Trophoblast cell (in vitro differentiated cells and primary cell): ENCODE data around the gene ZNF423.

Source experiments
- DNase-seq, 2 donors: peaks; one replicate each; pipeline ENCODE4 v3.0.0-alpha.2; 2016
- H2AFZ ChIP-seq: 2 replicates; pipeline ENCODE4 v1.6.1; 2013; ENCODE audit warnings: low read length, moderate library complexity, mild to moderate bottlenecking; ENCODE audit not compliant: insufficient read depth, poor library complexity
- H2AK5ac ChIP-seq: 2 replicates; pipeline ENCODE4 v1.6.1; 2013; ENCODE audit warnings: mild to moderate bottlenecking, low read length
- H2BK120ac ChIP-seq: 2 replicates; pipeline ENCODE4 v1.6.1; 2013; ENCODE audit warnings: low read length, mild to moderate bottlenecking, moderate library complexity; ENCODE audit not compliant: insufficient read depth, poor library complexity
- H2BK12ac ChIP-seq: 2 replicates; pipeline ENCODE4 v1.6.1; 2013; ENCODE audit warnings: mild to moderate bottlenecking, low read length, moderate library complexity
- H2BK5ac ChIP-seq: 2 replicates; pipeline ENCODE4 v1.6.1; 2013; ENCODE audit warnings: low read length, low read depth, moderate library complexity, mild to moderate bottlenecking; ENCODE audit not compliant: poor library complexity
- H3K14ac ChIP-seq: 2 replicates; pipeline ENCODE4 v1.6.1; 2013; ENCODE audit warnings: mild to moderate bottlenecking, low read length
- H3K18ac ChIP-seq: 2 replicates; pipeline ENCODE4 v1.6.1; 2013; ENCODE audit warnings: mild to moderate bottlenecking, low read length
- H3K23ac ChIP-seq: 2 replicates; pipeline ENCODE4 v1.6.1; 2013; ENCODE audit warnings: low read length
- H3K27ac ChIP-seq: 2 replicates; pipeline ENCODE4 v1.5.1; 2013; ENCODE audit warnings: low read depth, mild to moderate bottlenecking, inconsistent platforms, low read length, moderate library complexity
- H3K27me3 ChIP-seq: 2 replicates; pipeline ENCODE4 v1.6.1; 2013; ENCODE audit warnings: inconsistent platforms, mild to moderate bottlenecking, low read length, moderate library complexity; ENCODE audit not compliant: insufficient read depth
- H3K36me3 ChIP-seq, 2 experiments: 1 replicate in 1 of 2; 2 replicates in 1 of 2; pipeline ENCODE4 v1.6.1; 2013; ENCODE audit warnings: low read length in 2 of 2, mild to moderate bottlenecking in 2 of 2, moderate library complexity in 1 of 2; ENCODE audit not compliant: insufficient read depth in 2 of 2, control insufficient read depth in 1 of 2
- H3K4ac ChIP-seq: 2 replicates; pipeline ENCODE4 v1.6.1; 2013; ENCODE audit warnings: low read depth, mild to moderate bottlenecking, low read length, moderate library complexity
- H3K4me1 ChIP-seq, 2 experiments: 1 replicate in 1 of 2; 2 replicates in 1 of 2; pipeline ENCODE4 v1.6.1; 2013; ENCODE audit warnings: low read length in 2 of 2, mild to moderate bottlenecking in 2 of 2, moderate library complexity in 1 of 2; ENCODE audit not compliant: insufficient read depth in 2 of 2, control insufficient read depth in 1 of 2
- H3K4me2 ChIP-seq: 2 replicates; pipeline ENCODE4 v1.6.1; 2013; ENCODE audit warnings: inconsistent platforms, mild to moderate bottlenecking, low read length, moderate library complexity
- H3K4me3 ChIP-seq: 2 replicates; pipeline ENCODE4 v1.5.1; 2013; ENCODE audit warnings: mild to moderate bottlenecking, low read depth, low read length, inconsistent platforms
- H3K79me1 ChIP-seq: one replicate; pipeline ENCODE4 v1.6.1; 2013; ENCODE audit warnings: low read length
- H3K79me2 ChIP-seq: 2 replicates; pipeline ENCODE4 v1.6.1; 2013; ENCODE audit warnings: low read length, mild to moderate bottlenecking; ENCODE audit not compliant: control insufficient read depth, insufficient read depth, poor library complexity
- H3K9ac ChIP-seq: 2 replicates; pipeline ENCODE4 v1.6.1; 2013; ENCODE audit warnings: mild to moderate bottlenecking, low read length
- H3K9me3 ChIP-seq: 2 replicates; pipeline ENCODE4 v1.6.1; 2013; ENCODE audit warnings: low read depth, mild to moderate bottlenecking, control low read depth, inconsistent platforms, low read length; ENCODE audit not compliant: insufficient read depth
- H4K12ac ChIP-seq: 2 replicates; pipeline ENCODE4 v1.6.1; 2013; ENCODE audit warnings: low read depth, mild to moderate bottlenecking, low read length, moderate library complexity
- H4K8ac ChIP-seq: 2 replicates; pipeline ENCODE4 v1.6.1; 2013; ENCODE audit warnings: low read depth, mild to moderate bottlenecking, low read length, moderate library complexity
- H4K91ac ChIP-seq: one replicate; pipeline ENCODE4 v1.6.1; 2013; ENCODE audit warnings: low read depth, mild to moderate bottlenecking, low read length, moderate library complexity
- WGBS: extraction: QIAGEN DNeasy Blood & Tissue Kit; methylation state at CpG from one replicate; pipeline ENCODE4 v1.1.7; 2013; ENCODE audit warnings: missing lambda C conversion rate; ENCODE audit not compliant: insufficient read length, insufficient coverage; ENCODE audit errors: extremely low coverage; 5-methylcytosine and 5-hydroxymethylcytosine counted together

Gene ZNF423

DNA sequence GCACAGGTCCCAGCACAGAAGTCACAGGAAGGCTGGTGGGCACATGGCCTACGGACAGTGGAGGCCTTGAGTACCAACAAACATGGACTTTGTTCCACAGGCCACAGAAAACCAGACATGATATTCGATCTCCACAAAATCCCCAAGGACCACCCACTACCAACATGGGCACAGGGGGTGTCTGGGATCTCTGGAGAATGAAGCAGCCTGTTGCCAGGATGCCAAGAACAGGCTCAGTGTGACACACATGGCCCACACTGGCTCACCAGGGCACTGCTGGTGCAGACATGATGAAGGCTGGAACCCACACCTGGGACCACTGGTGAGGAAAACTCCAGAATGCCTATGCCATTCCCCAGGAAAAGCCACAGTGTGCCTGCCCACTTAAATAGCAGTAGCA lies 362.1 kb downstream of the ZNF423 start:
- no peak for DNase-seq

DNA sequence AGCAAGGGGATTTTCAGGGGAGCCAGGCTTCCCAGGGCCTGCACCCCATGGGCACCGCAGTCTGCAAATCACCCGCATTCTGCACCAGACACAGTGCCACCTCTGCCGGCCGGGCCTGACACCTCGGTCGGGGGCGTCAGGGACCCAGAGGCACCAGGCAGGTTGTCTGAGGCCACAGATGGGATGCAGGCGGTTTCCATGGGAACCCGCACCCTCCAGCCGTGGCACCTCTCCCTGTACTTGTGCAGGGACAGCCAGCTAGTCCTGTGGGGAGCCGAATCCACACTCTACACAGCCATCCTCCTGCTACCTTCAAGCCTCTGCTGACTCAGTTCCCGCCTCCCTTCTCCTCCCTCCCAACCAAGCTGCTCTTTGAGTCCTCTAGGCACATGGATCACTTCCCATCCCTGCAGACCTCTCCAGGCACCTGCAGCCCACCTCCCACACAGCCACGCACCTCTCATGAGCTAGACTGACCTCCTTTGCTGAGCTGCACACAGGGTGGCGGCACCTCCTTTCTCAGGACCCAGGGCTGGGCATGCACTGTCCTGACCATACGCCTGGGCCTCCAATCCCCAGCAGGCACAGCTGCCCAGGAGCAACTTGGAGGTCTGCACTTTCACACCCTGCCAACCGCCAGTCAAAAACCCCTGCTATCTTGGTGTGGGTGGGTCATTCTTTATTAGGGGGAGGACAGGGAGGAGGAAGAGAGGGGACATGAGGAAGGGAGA lies 362.9 kb downstream of the ZNF423 start:
- no peak for DNase-seq
- H3K23ac ChIP-seq, result no peak overlapping the region
- H2AFZ ChIP-seq, result no peak overlapping the region
- no peak overlapping the region for H3K4me2 ChIP-seq
- H2BK5ac ChIP-seq, result no peak overlapping the region
- no peak overlapping the region for H3K9ac ChIP-seq
- H3K4ac ChIP-seq, result no peak overlapping the region
- H4K91ac ChIP-seq, result no peak overlapping the region
- no peaks in the 10 kb centered on the region for H3K79me1 ChIP-seq
- H2AK5ac ChIP-seq, result no peak overlapping the region
- H2BK120ac ChIP-seq, result no peak overlapping the region
- no CpG with 5 or more reads among the region's 16 CpGs for WGBS
- no peak overlapping the region for H3K18ac ChIP-seq
- no peak overlapping the region for H3K4me3 ChIP-seq
- no peak overlapping the region for H3K27ac ChIP-seq
- H3K4me1 ChIP-seq, result peaks cover 0 to 8% of the 10 kb centered on the region in 2 experiments
- no peaks in the 10 kb centered on the region for H3K27me3 ChIP-seq
- H2BK12ac ChIP-seq, result no peak overlapping the region
- no peaks in the 10 kb centered on the region for H3K36me3 ChIP-seq
- H4K8ac ChIP-seq, result no peak overlapping the region
- H3K14ac ChIP-seq, result no peak overlapping the region
- H3K9me3 ChIP-seq, result peaks cover 3% of the 10 kb centered on the region
- no peaks in the 10 kb centered on the region for H3K79me2 ChIP-seq
- H4K12ac ChIP-seq, result no peak overlapping the region

More for the DNA sequence above, 362.1 kb downstream of the ZNF423 start:
- Histone ChIP-seq H2BK12ac (no peak overlapping the region), H3K36me3 (no peaks in the 10 kb centered on the region), H3K23ac (no peak overlapping the region), H3K4me2 (no peak overlapping the region), H3K9ac (no peak overlapping the region), H2BK5ac (no peak overlapping the region), H3K27me3 (no peaks in the 10 kb centered on the region), H2AK5ac (no peak overlapping the region), H3K18ac (no peak overlapping the region), H3K9me3 (peaks cover 3% of the 10 kb centered on the region), H3K4me3 (peak overlapping the region; percentile 20), H3K14ac (no peak overlapping the region), H3K79me1 (no peaks in the 10 kb centered on the region), H2BK120ac (no peak overlapping the region), H2AFZ (no peak overlapping the region), H4K8ac (no peak overlapping the region), H3K79me2 (no peaks in the 10 kb centered on the region), H3K4me1 (peaks cover 0 to 8% of the 10 kb centered on the region in 2 experiments), H4K91ac (no peak overlapping the region), H3K27ac (no peak overlapping the region), H4K12ac (no peak overlapping the region), H3K4ac (no peak overlapping the region)
- WGBS, result no CpG with 5 or more reads among the region's 2 CpGs

DNA sequence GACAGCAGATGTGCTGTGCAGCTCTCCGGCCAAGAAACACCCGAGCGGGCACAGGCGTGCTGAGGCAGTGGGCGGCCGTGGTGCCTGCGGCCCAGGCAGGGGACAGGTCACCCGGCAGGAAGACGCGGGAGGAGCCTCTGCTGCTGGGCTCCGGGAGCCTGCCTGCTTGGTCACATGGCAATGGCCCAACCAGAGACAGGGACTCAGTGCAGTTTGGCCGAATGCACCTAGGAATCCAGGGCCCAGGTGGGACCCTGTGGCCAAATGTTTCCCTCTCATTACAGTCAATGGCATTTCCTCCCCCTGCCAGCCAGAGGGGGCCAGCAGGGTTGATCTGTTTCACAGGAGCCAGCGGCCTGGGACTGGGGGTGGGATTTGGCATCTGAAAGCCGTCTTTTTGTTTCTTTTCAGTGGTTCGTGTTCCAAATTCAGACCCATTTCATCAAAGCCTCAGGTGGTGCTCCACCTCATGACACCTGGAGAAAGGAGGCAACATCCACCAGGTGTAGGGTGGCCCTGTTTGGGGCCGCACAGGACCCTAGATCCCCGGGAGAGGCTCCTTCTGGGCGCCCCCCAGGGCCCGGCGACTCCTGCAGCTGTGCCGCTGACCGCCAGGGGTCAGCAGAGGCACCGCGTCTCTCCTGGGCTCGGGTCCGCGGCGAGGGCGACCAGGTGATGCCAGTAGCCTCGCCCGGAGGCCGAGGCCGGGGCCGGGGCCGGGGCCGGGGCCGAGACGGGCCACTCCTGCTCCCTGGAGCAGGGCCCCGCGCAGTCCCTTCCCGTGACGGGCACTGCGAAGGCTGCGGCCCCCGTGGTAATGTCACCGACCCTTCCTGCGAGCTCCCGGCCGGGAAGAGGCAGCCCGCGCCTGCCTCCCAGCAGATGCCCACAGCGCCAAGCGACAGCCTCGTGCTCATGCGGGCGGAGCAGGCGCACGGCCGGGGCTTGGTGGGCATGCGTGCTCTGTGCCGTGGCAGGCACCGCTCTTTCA lies 363.8 kb downstream of the ZNF423 start:
- DNase-seq, result peak; percentile 56 to 70
- H3K4me3 ChIP-seq, result no peak overlapping the region
- no peak overlapping the region for H4K8ac ChIP-seq
- no peak overlapping the region for H3K14ac ChIP-seq
- H2BK5ac ChIP-seq, result no peak overlapping the region
- H4K91ac ChIP-seq, result no peak overlapping the region
- H3K9me3 ChIP-seq, result peaks cover 3% of the 10 kb centered on the region
- H2AK5ac ChIP-seq, result no peak overlapping the region
- no CpG with 5 or more reads among the region's 62 CpGs for WGBS
- no peak overlapping the region for H3K4ac ChIP-seq
- H3K27me3 ChIP-seq, result no peaks in the 10 kb centered on the region
- no peak overlapping the region for H3K9ac ChIP-seq
- H3K36me3 ChIP-seq, result no peaks in the 10 kb centered on the region
- no peaks in the 10 kb centered on the region for H3K79me1 ChIP-seq
- H4K12ac ChIP-seq, result no peak overlapping the region
- H2BK120ac ChIP-seq, result no peak overlapping the region
- H3K27ac ChIP-seq, result no peak overlapping the region
- peaks cover 0 to 8% of the 10 kb centered on the region in 2 experiments for H3K4me1 ChIP-seq
- H3K79me2 ChIP-seq, result no peaks in the 10 kb centered on the region
- H2BK12ac ChIP-seq, result no peak overlapping the region
- H2AFZ ChIP-seq, result peak overlapping the region; percentile 23
- H3K18ac ChIP-seq, result no peak overlapping the region
- no peak overlapping the region for H3K23ac ChIP-seq
- H3K4me2 ChIP-seq, result peak overlapping the region; percentile 37

DNA sequence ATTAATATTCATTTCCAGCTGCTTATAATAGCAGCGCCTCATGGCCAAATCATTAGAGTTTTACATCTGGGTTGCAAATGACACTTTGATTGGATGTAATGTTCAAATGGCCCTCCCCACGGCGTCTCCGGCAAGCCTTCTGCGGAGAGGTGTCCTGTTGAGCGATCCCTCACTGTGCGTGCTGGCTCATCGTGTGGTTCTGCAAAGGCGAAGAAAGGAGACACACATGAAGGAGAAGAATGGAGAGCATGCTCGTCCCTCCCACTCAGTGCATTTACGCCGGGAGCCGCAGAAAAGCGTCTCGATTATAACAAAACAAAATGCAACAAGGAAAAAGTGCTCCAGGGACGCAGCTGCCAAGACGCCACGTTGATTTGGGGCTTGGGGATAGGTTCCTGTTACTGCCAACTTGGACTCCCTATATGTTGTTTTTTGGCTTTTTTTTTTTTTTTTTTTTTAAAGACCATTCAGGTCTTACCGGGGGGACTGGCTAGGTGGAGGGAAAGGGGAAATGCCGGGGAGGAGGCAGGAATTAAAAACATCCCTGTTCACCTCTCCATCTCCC lies 364.7 kb downstream of the ZNF423 start:
- H2BK12ac ChIP-seq, result no peak overlapping the region
- DNase-seq, result no peak
- H3K36me3 ChIP-seq, result no peaks in the 10 kb centered on the region
- H3K23ac ChIP-seq, result no peak overlapping the region
- H3K27me3 ChIP-seq, result no peaks in the 10 kb centered on the region
- no peaks in the 10 kb centered on the region for H3K79me1 ChIP-seq
- no peak overlapping the region for H4K91ac ChIP-seq
- H3K4me2 ChIP-seq, result no peak overlapping the region
- no peak overlapping the region for H2AFZ ChIP-seq
- H3K14ac ChIP-seq, result no peak overlapping the region
- no peak overlapping the region for H3K27ac ChIP-seq
- H3K9ac ChIP-seq, result no peak overlapping the region
- peaks cover 0 to 8% of the 10 kb centered on the region in 2 experiments for H3K4me1 ChIP-seq
- WGBS, result no CpG with 5 or more reads among the region's 20 CpGs
- no peak overlapping the region for H2BK120ac ChIP-seq
- no peak overlapping the region for H2BK5ac ChIP-seq
- H3K4ac ChIP-seq, result no peak overlapping the region
- no peak overlapping the region for H2AK5ac ChIP-seq
- H4K8ac ChIP-seq, result no peak overlapping the region
- no peak overlapping the region for H4K12ac ChIP-seq
- H3K4me3 ChIP-seq, result no peak overlapping the region
- H3K9me3 ChIP-seq, result peaks cover 3% of the 10 kb centered on the region
- H3K18ac ChIP-seq, result no peak overlapping the region
- no peaks in the 10 kb centered on the region for H3K79me2 ChIP-seq
